K562 (cell line): ENCODE results near the gene C1orf116. TPM values are rescaled to one million over a fixed set of nuclear protein-coding genes. Genes with fewer than 3 reads are reported as not detected.

Experiments
- ATAC-seq: fragments of 200-7000 bp; cut with Tn5 transposase; 3 replicates; pipeline ENCODE4 v1.9.1; 2020; ENCODE audit warnings: moderate library complexity
- BruUV-seq: library from RNA; stranded (reverse); fragments of 400-500 nt; replicated peaks from 2 replicates; lab custom pipeline; 2021; lab: Mats Ljungman, UMichigan
- CTCF ChIA-PET: fragments of 300-600 bp; formaldehyde crosslinking; extraction: SDS; loops from one replicate; lab custom pipeline; 2021; ENCODE audit warnings: low intra/inter-chr PET ratio; lab: Yijun Ruan, JAX
- POLR2A ChIA-PET: fragments of 300-600, 350-650 bp; sonication (Branson Sonifier 250); formaldehyde crosslinking; extraction: SDS; loops from one replicate; lab custom pipeline; 2021; ENCODE audit warnings: antibody characterized with exemption, inconsistent platforms; lab: Yijun Ruan, JAX
- DNase-seq, 4 experiments: peaks; one replicate each; pipeline versions ENCODE4 v3.0.0 to v3.0.0-alpha.2; 2011 to 2018; ENCODE audit warnings: low spot score in 3 of 4, mixed read lengths in 3 of 4; ENCODE audit errors: extremely low read depth in 1 of 4
- FAIRE-seq: peaks from 2 replicates; lab custom pipeline; 2011; peaks lifted over from hg19 to GRCh38; lab: Jason Lieb, UNC
- H2AFZ ChIP-seq: 2 replicates; pipeline ENCODE4 v1.6.0; 2011; ENCODE audit warnings: low read depth, low read length, control low read depth, inconsistent platforms
- H3K27ac ChIP-seq: fragments of 200-600 bp; 3 replicates; pipeline ENCODE4 v1.8.0; 2011; ENCODE audit warnings: low read depth, mild to moderate bottlenecking, control low read depth, inconsistent platforms, low read length, moderate library complexity, mixed read lengths; ENCODE audit errors: extremely low read depth
- H3K27me3 ChIP-seq, 2 experiments: fragments of 300-600 bp in 1 of 2; 2 replicates in 1 of 2; 3 replicates in 1 of 2; pipeline versions ENCODE4 v1.6.0 to v1.8.0; 2011; ENCODE audit warnings: inconsistent platforms in 2 of 2, low read length in 2 of 2, mild to moderate bottlenecking in 1 of 2, mixed read lengths in 1 of 2, moderate library complexity in 1 of 2; ENCODE audit not compliant: control insufficient read depth in 2 of 2, insufficient read depth in 2 of 2
- H3K36me3 ChIP-seq: fragments of 300-600 bp; 3 replicates; pipeline ENCODE4 v1.8.0; 2011; ENCODE audit warnings: mild to moderate bottlenecking, low read length, inconsistent platforms; ENCODE audit not compliant: control insufficient read depth, insufficient read depth
- H3K4me1 ChIP-seq, 2 experiments: fragments of 200-600 bp in 1 of 2; replicated peaks in 1 of 2; 2 replicates in 1 of 2; 3 replicates in 1 of 2; pipeline versions ENCODE4 v1.5.1 to v1.8.0; 2011; ENCODE audit warnings: inconsistent platforms in 2 of 2, low read length in 2 of 2, mild to moderate bottlenecking in 1 of 2, mixed read lengths in 1 of 2, moderate library complexity in 1 of 2; ENCODE audit not compliant: control insufficient read depth in 2 of 2, insufficient read depth in 2 of 2
- H3K4me2 ChIP-seq: 2 replicates; pipeline ENCODE4 v1.6.1; 2011; ENCODE audit warnings: low read length, control low read depth, inconsistent platforms, mixed read lengths; ENCODE audit not compliant: insufficient read depth
- H3K4me3 ChIP-seq: fragments of 200-600 bp; sonication (generic), shearing (Covaris generic); 2 replicates; pipeline ENCODE4 v1.5.1; 2016; ENCODE audit warnings: control low read depth, inconsistent platforms
- H3K79me2 ChIP-seq: fragments of 200-600 bp; 3 replicates; pipeline ENCODE4 v1.8.0; 2011; ENCODE audit warnings: low read length, inconsistent platforms; ENCODE audit not compliant: control insufficient read depth, insufficient read depth
- H3K9ac ChIP-seq, 2 experiments: 2 replicates each; pipeline versions ENCODE4 v1.6.0 to v1.6.1; 2011; ENCODE audit warnings: low read depth in 2 of 2, low read length in 2 of 2, control low read depth in 1 of 2, inconsistent platforms in 1 of 2, mild to moderate bottlenecking in 1 of 2, mixed read lengths in 1 of 2; ENCODE audit not compliant: insufficient read depth in 1 of 2
- H3K9me1 ChIP-seq: one replicate; pipeline ENCODE4 v1.6.0; 2011; ENCODE audit warnings: inconsistent platforms, mild to moderate bottlenecking, low read length, moderate library complexity; ENCODE audit not compliant: control insufficient read depth, insufficient read depth
- H3K9me3 ChIP-seq: replicated peaks from 2 replicates; pipeline ENCODE4 v1.5.1; 2011; ENCODE audit warnings: low read depth, low read length, inconsistent platforms; ENCODE audit not compliant: control insufficient read depth, insufficient read depth
- H4K20me1 ChIP-seq: replicated peaks from 2 replicates; pipeline ENCODE4 v1.6.1; 2011; ENCODE audit warnings: low read length, inconsistent platforms, mixed read lengths; ENCODE audit not compliant: control insufficient read depth, insufficient read depth
- CEBPG ChIP-seq, 3 experiments: fragments of 200-800 bp in 1 of 3; sonication (Bioruptor generic) in 1 of 3; sonication (generic) in 1 of 3; formaldehyde crosslinking in 1 of 3; IDR thresholded peaks in 2 of 3; conservative IDR thresholded peaks in 1 of 3; 2 replicates each; pipeline versions ENCODE4 v1.6.1 to v1.8.0; 2016 to 2022; ENCODE audit warnings: missing compliant biosample characterization in 2 of 3, missing genetic modification characterization in 2 of 3, mild to moderate bottlenecking in 1 of 3, missing genetic modification reagents in 1 of 3
- HDAC2 ChIP-seq: fragments of 450-650 bp; IDR thresholded peaks from 2 replicates; pipeline ENCODE4 v1.6.1; 2016; ENCODE audit warnings: mild to moderate bottlenecking
- HMG20A ChIP-seq: fragments of 450-650 bp; formaldehyde crosslinking; conservative IDR thresholded peaks from 2 replicates; pipeline ENCODE4 v1.4.0; 2020; ENCODE audit warnings: mild to moderate bottlenecking, mixed read lengths
- NFRKB ChIP-seq: fragments of 450-650 bp; IDR thresholded peaks from 2 replicates; pipeline ENCODE4 v1.6.1; 2016; ENCODE audit warnings: low read depth
- NR3C1 ChIP-seq: sonication (generic); formaldehyde crosslinking; IDR thresholded peaks from 2 replicates; pipeline ENCODE4 v1.8.1; 2022; ENCODE audit warnings: missing genetic modification reagents
- RHOXF2B ChIP-seq: fragments of 250-450 bp; sonication (Bioruptor Pico); conservative IDR thresholded peaks from 2 replicates; pipeline ENCODE4 v1.5.1; 2021
- SOX6 ChIP-seq: fragments of 450-650 bp; IDR thresholded peaks from 2 replicates; pipeline ENCODE4 v1.6.1; 2014; ENCODE audit warnings: mild to moderate bottlenecking
- SUPT5H ChIP-seq: fragments of 450-650 bp; IDR thresholded peaks from 2 replicates; pipeline ENCODE4 v1.6.1; 2016
- YY1 ChIP-seq, 3 experiments: IDR thresholded peaks; 2 replicates each; pipeline ENCODE4 v1.6.1; 2011; ENCODE audit warnings: low read length in 2 of 3, mild to moderate bottlenecking in 2 of 3, moderate library complexity in 2 of 3, borderline replicate concordance in 1 of 3, control low read depth in 1 of 3, low read depth in 1 of 3; ENCODE audit not compliant: insufficient read depth in 3 of 3, insufficient replicate concordance in 2 of 3, control insufficient read depth in 1 of 3, insufficient read length in 1 of 3; ENCODE audit errors: extremely low read depth in 1 of 3
- ZEB2 ChIP-seq: fragments of 450-650 bp; IDR thresholded peaks from 2 replicates; pipeline ENCODE4 v1.6.1; 2016
- ZNF384 ChIP-seq: IDR thresholded peaks from 2 replicates; pipeline ENCODE4 v1.6.1; 2012; ENCODE audit warnings: low read depth, low read length, improper control_type of control experiment
- WGBS: fragments of 100-300 bp; shearing (Covaris generic); methylation state at CpG from one replicate; pipeline ENCODE4 v1.1.6; 2016; ENCODE audit warnings: low coverage, mixed read lengths; ENCODE audit not compliant: insufficient coverage; ENCODE audit errors: missing lambda C conversion rate; 5-methylcytosine and 5-hydroxymethylcytosine counted together
- in situ Hi-C: fragments of 300-500 bp; cut with MboI; formaldehyde crosslinking; loops from 4 replicates; pipeline ENCODE4 v1.15.0; 2018; ENCODE audit warnings: inconsistent platforms, mixed read lengths
- intact Hi-C: fragments of 100-400 bp; cut with micrococcal nuclease; formaldehyde crosslinking; loops from 2 replicates; pipeline ENCODE4 v1.14.2; 2022
- polyA plus RNA-seq, 8 experiments: library from polyadenylated mRNA; depleted of rRNA in 4 of 8; stranded (reverse) in 5 of 8; unstranded in 3 of 8; fragments of >200 nt; fragmentation: Nextera tagmentation in 2 of 8; fragmentation: Illumina TruSeq in 1 of 8; extraction: Ambion mirVana in 2 of 8; extraction: Trizol in 1 of 8; gene quantifications; 2 replicates each; pipeline versions ENCODE4 v1.2.1 to v1.2.3, GENCODE V29; 2011 to 2014; ENCODE audit warnings: inconsistent platforms in 1 of 8, missing spikeins in 1 of 8
- total RNA-seq, 7 experiments: library from RNA; depleted of rRNA in 6 of 7; stranded (reverse); fragments of >200 nt in 6 of 7; fragmentation: Illumina TruSeq in 2 of 7; extraction: Trizol in 2 of 7; gene quantifications; 2 replicates each; pipeline versions ENCODE4 v1.2.1 to v1.2.3, GENCODE V29; 2011 to 2021; ENCODE audit warnings: low replicate concordance in 1 of 7
- TF ChIP-seq, protein P1 (sequence below): fragments of 450-650 bp; IDR thresholded peaks from 2 replicates; pipeline ENCODE4 v1.6.1; 2017; ENCODE audit warnings: antibody characterized with exemption, mild to moderate bottlenecking
- TF ChIP-seq, protein P2 (sequence below): sonication (generic); formaldehyde crosslinking; IDR thresholded peaks from 2 replicates; pipeline ENCODE4 v1.8.1; 2022; ENCODE audit warnings: missing genetic modification reagents
- TF ChIP-seq, protein P3 (sequence below): fragments of 250-450 bp; sonication (Bioruptor Pico); IDR thresholded peaks from 2 replicates; pipeline ENCODE4 v1.6.1; 2021; ENCODE audit warnings: mild to moderate bottlenecking

C1orf116 gene
- total and polyA plus RNA-seq, 9 of the 15 experiments (the other 6 are each of a cell fraction or from before 2014, with no cell fraction given) = 0.62 to 3.0 (median 0.95) TPM

DNA sequence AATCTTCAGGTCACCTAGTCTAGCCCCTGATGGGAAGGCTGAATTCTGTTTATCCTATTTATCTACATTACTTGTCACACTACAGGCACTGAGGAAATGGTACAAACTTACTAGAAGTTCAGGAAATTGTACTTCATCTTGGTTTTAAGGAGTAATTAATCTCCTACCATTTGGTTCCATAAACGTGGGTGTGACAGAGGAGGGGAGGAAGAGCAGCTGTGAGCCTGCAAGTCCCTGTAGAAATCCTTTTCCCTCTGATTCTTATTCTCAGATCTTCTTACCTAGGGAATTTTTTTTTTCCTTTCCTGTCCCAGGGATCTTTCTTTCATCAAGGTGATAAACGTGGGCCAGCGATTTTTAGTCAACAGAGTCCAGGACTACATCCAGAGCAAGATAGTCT is 34.6 kb upstream of the C1orf116 start:
- Histone ChIP-seq H3K4me2 (no peak overlapping the region), H2AFZ (no peak overlapping the region), H3K36me3 (peaks cover 83% of the 10 kb centered on the region), H3K9me1 (no peaks in the 10 kb centered on the region), H3K9ac (no peak overlapping the region), H3K27me3 (no peaks in the 10 kb centered on the region), H3K4me1 (no peaks in the 10 kb centered on the region), H4K20me1 (no peaks in the 10 kb centered on the region), H3K79me2 (no peaks in the 10 kb centered on the region), H3K27ac (no peak overlapping the region), H3K4me3 (no peak overlapping the region), H3K9me3 (no peaks in the 10 kb centered on the region)
- no peak for TF ChIP-seq YY1 (IDR thresholded peaks at IDR 0.05; ENCODE audit: borderline replicate concordance in 1 of 3, control insufficient read depth in 1 of 3, extremely low read depth in 1 of 3, insufficient read depth in 3 of 3, insufficient read length in 1 of 3, insufficient replicate concordance in 2 of 3, low read depth in 1 of 3, low read length in 2 of 3)
- TF ChIP-seq, protein P1, sequence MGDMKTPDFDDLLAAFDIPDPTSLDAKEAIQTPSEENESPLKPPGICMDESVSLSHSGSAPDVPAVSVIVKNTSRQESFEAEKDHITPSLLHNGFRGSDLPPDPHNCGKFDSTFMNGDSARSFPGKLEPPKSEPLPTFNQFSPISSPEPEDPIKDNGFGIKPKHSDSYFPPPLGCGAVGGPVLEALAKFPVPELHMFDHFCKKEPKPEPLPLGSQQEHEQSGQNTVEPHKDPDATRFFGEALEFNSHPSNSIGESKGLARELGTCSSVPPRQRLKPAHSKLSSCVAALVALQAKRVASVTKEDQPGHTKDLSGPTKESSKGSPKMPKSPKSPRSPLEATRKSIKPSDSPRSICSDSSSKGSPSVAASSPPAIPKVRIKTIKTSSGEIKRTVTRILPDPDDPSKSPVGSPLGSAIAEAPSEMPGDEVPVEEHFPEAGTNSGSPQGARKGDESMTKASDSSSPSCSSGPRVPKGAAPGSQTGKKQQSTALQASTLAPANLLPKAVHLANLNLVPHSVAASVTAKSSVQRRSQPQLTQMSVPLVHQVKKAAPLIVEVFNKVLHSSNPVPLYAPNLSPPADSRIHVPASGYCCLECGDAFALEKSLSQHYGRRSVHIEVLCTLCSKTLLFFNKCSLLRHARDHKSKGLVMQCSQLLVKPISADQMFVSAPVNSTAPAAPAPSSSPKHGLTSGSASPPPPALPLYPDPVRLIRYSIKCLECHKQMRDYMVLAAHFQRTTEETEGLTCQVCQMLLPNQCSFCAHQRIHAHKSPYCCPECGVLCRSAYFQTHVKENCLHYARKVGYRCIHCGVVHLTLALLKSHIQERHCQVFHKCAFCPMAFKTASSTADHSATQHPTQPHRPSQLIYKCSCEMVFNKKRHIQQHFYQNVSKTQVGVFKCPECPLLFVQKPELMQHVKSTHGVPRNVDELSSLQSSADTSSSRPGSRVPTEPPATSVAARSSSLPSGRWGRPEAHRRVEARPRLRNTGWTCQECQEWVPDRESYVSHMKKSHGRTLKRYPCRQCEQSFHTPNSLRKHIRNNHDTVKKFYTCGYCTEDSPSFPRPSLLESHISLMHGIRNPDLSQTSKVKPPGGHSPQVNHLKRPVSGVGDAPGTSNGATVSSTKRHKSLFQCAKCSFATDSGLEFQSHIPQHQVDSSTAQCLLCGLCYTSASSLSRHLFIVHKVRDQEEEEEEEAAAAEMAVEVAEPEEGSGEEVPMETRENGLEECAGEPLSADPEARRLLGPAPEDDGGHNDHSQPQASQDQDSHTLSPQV = no peak
- TF ChIP-seq SOX6 = no peak
- TF ChIP-seq, protein P2, sequence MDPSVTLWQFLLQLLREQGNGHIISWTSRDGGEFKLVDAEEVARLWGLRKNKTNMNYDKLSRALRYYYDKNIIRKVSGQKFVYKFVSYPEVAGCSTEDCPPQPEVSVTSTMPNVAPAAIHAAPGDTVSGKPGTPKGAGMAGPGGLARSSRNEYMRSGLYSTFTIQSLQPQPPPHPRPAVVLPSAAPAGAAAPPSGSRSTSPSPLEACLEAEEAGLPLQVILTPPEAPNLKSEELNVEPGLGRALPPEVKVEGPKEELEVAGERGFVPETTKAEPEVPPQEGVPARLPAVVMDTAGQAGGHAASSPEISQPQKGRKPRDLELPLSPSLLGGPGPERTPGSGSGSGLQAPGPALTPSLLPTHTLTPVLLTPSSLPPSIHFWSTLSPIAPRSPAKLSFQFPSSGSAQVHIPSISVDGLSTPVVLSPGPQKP (CRISPR knock-in tag) = no peak
- no peak for TF ChIP-seq RHOXF2B
- no peak for TF ChIP-seq SUPT5H
- TF ChIP-seq, protein P3, sequence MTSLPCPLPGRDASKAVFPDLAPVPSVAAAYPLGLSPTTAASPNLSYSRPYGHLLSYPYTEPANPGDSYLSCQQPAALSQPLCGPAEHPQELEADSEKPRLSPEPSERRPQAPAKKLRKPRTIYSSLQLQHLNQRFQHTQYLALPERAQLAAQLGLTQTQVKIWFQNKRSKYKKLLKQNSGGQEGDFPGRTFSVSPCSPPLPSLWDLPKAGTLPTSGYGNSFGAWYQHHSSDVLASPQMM (CRISPR knock-in tag) = no peak
- no peak for TF ChIP-seq ZEB2
- TF ChIP-seq NFRKB = no peak
- no peak for TF ChIP-seq HMG20A (CRISPR knock-in tag)
- TF ChIP-seq CEBPG (CRISPR knock-in tag; IDR thresholded peaks at IDR 0.05) = no peak
- TF ChIP-seq CEBPG (tag; conservative IDR thresholded peaks at IDR 0.05 in 1 of 2, IDR thresholded peaks at IDR 0.05 in 1 of 2) = no peak
- TF ChIP-seq ZNF384 = no peak
- TF ChIP-seq NR3C1 (CRISPR knock-in tag) = no peak
- no peak for TF ChIP-seq HDAC2
- ATAC-seq (no peak), DNase-seq (no peak), FAIRE-seq (no peak)
- 10% methylated on average over 3 of the region's 3 CpGs for WGBS
- ChIA-PET POLR2A (interaction anchor here (0.6 to 0.8 kb wide), 2 partner anchors 27 to 408 kb away, joined by 3 read pairs; no protein-coding TSS in a partner anchor), CTCF (no interaction called here)
- intact Hi-C loops = no loop called here
- BruUV-seq = no TSS peak
- in situ Hi-C loops = no loop called here
